ENCODE data around the gene TARP.

The TARP gene

GRCh38 chr7:38217672-38218071 lies 55.8 kb downstream of the TARP start:
- no peak for DNase-seq (ENCODE audit: low read depth, low spot score)

GRCh38 chr7:38215735-38216670 lies 57.4 kb downstream of the TARP start:
- no peak for DNase-seq (ENCODE audit: low read depth, low spot score)

- no peak for DNase-seq (ENCODE audit: low read depth, low spot score)
Measured at GRCh38 chr7:38215115-38215514, 58.3 kb downstream of the TARP start.

GRCh38 chr7:38211940-38212339 lies 61.5 kb downstream of the TARP start:
- DNase-seq (ENCODE audit: low read depth, low spot score): no peak

- no peak for DNase-seq (ENCODE audit: low read depth, low spot score)
Measured at GRCh38 chr7:38211486-38211885, 62.0 kb downstream of the TARP start.
